HL-60 (cell line): ENCODE data around the gene FAM171A1.

ENCODE experiments used
- DNase-seq, 2 experiments: peaks; one replicate each; pipeline ENCODE4 v3.0.0-alpha.2; 2010 to 2020; ENCODE audit warnings: low read depth in 1 of 2, low spot score in 1 of 2
- H3K27ac ChIP-seq: fragments of 250-450 bp; sonication (Bioruptor Pico); replicated peaks from 2 replicates; pipeline ENCODE4 v1.5.1; 2020; ENCODE audit warnings: mild to moderate bottlenecking, moderate library complexity
- H3K27me3 ChIP-seq: fragments of 250-450 bp; sonication (Bioruptor Pico); 2 replicates; pipeline ENCODE4 v1.5.1; 2021; ENCODE audit warnings: mild to moderate bottlenecking, moderate library complexity; ENCODE audit not compliant: insufficient read depth, poor library complexity, severe bottlenecking
- H3K4me3 ChIP-seq: replicated peaks from 2 replicates; pipeline ENCODE4 v1.5.1; 2011; ENCODE audit warnings: mild to moderate bottlenecking, control low read depth, low read length; ENCODE audit not compliant: insufficient read depth
- GABPA ChIP-seq: IDR thresholded peaks from 2 replicates; pipeline ENCODE4 v1.6.1; 2012; ENCODE audit warnings: low read depth
- POLR2AphosphoS5 ChIP-seq: IDR thresholded peaks from 2 replicates; pipeline ENCODE4 v1.6.1; 2012; ENCODE audit warnings: low read depth
- SPI1 ChIP-seq: IDR thresholded peaks from 2 replicates; pipeline ENCODE4 v1.6.1; 2012; ENCODE audit warnings: low read depth, mild to moderate bottlenecking, borderline replicate concordance
- TF ChIP-seq, protein P1 (sequence below): IDR thresholded peaks from 2 replicates; pipeline ENCODE4 v1.6.1; 2012; ENCODE audit warnings: low read depth; ENCODE audit not compliant: insufficient replicate concordance
- TF ChIP-seq, protein P2 (sequence below): IDR thresholded peaks from one replicate; pipeline ENCODE4 v1.5.1; 2011; ENCODE audit warnings: low read length, control low read depth, inconsistent platforms; ENCODE audit not compliant: insufficient read depth

FAM171A1 gene

DNA sequence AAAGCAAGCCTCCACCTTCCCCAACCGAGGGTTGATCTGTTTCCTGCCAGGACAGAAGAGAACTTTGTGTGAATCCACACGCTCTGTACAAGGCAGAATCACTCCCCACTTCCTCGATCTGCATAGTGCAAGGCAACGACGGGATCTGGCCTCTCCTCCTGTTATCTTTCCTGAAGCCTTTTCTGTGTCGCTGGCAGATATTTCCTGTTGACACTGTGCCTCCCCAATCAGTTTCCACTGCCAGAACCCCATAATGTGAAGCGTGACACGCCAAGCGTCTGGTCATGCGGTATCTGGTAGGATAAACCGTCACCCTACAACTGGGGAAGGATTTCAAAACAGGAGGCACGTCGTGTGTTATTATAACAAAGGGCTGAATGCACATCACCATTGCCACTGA lies 57.2 kb downstream of the FAM171A1 start:
- no peak overlapping the region for H3K4me3 ChIP-seq
- TF ChIP-seq SPI1, result no peak
- TF ChIP-seq, protein P1, sequence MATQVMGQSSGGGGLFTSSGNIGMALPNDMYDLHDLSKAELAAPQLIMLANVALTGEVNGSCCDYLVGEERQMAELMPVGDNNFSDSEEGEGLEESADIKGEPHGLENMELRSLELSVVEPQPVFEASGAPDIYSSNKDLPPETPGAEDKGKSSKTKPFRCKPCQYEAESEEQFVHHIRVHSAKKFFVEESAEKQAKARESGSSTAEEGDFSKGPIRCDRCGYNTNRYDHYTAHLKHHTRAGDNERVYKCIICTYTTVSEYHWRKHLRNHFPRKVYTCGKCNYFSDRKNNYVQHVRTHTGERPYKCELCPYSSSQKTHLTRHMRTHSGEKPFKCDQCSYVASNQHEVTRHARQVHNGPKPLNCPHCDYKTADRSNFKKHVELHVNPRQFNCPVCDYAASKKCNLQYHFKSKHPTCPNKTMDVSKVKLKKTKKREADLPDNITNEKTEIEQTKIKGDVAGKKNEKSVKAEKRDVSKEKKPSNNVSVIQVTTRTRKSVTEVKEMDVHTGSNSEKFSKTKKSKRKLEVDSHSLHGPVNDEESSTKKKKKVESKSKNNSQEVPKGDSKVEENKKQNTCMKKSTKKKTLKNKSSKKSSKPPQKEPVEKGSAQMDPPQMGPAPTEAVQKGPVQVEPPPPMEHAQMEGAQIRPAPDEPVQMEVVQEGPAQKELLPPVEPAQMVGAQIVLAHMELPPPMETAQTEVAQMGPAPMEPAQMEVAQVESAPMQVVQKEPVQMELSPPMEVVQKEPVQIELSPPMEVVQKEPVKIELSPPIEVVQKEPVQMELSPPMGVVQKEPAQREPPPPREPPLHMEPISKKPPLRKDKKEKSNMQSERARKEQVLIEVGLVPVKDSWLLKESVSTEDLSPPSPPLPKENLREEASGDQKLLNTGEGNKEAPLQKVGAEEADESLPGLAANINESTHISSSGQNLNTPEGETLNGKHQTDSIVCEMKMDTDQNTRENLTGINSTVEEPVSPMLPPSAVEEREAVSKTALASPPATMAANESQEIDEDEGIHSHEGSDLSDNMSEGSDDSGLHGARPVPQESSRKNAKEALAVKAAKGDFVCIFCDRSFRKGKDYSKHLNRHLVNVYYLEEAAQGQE, result no peak
- TF ChIP-seq, protein P2, sequence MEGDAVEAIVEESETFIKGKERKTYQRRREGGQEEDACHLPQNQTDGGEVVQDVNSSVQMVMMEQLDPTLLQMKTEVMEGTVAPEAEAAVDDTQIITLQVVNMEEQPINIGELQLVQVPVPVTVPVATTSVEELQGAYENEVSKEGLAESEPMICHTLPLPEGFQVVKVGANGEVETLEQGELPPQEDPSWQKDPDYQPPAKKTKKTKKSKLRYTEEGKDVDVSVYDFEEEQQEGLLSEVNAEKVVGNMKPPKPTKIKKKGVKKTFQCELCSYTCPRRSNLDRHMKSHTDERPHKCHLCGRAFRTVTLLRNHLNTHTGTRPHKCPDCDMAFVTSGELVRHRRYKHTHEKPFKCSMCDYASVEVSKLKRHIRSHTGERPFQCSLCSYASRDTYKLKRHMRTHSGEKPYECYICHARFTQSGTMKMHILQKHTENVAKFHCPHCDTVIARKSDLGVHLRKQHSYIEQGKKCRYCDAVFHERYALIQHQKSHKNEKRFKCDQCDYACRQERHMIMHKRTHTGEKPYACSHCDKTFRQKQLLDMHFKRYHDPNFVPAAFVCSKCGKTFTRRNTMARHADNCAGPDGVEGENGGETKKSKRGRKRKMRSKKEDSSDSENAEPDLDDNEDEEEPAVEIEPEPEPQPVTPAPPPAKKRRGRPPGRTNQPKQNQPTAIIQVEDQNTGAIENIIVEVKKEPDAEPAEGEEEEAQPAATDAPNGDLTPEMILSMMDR, result no peak
- no peak for TF ChIP-seq POLR2AphosphoS5
- TF ChIP-seq GABPA, result no peak
- no peak overlapping the region for H3K27ac ChIP-seq
- DNase-seq, result no peak
- H3K27me3 ChIP-seq, result no peaks in the 10 kb centered on the region

DNA sequence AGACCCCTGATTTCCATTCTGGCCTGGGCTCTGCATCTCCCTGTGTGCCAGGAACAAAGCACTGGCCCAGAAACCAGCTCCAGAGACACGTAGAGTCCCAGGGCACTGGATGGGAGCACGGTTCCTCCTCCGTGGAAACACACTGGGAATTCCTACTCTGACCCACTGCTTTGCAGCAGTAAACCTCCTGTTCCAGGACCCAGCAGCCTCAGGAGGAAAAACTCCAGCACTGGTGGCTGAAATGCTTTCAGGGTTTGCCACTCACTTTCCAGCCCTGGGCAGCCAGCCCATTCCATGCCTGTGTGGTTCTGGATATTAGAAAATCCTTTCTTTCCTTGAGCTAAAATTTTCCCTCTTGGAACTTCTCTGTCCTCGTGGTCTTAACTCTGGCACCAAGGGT lies 58.0 kb downstream of the FAM171A1 start:
- H3K27ac ChIP-seq, result no peak overlapping the region
- DNase-seq, result no peak

DNA sequence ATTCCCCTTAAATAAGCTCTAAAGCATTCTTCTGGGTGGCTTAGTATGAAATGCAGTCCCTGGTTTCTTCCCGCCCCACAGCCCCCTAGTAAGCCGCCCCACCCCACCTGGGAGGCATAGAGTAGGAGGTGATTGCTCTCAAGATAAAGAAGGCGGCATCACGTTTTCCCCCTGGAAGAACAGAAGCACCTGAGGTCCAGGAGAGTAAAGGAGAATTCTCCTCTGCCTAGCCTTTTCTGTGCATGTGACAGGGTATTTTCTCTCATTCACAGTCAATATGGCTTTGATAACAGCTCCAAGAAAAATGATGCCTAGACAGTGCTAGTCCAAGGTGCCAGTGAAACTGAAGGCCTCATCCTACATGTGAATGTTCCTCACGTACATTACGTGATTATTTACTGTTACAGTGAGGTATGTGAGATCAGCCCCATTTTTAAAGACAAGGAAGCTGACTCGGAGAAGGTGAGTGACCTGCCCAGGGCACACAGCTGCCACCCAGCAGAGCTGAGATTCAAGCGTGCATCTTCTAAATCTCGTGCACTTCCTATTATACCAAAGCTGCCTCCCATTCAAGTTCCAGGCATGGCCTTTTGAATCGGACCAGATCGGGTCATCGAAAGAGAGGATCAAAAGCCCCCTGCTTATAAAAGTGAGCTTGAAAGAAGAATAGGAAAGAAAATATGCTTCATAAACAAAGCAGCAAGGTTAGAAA lies 59.4 kb downstream of the FAM171A1 start:
- no peak overlapping the region for H3K4me3 ChIP-seq
- no peaks in the 10 kb centered on the region for H3K27me3 ChIP-seq
- TF ChIP-seq POLR2AphosphoS5 (no peak), SPI1 (no peak), GABPA (no peak)
- TF ChIP-seq, protein P1, result no peak
- TF ChIP-seq, protein P2, result no peak
- no peak overlapping the region for H3K27ac ChIP-seq
- DNase-seq, result no peak

More for the DNA sequence above, 58.0 kb downstream of the FAM171A1 start:
- H3K27me3 ChIP-seq, result no peaks in the 10 kb centered on the region
- no peak overlapping the region for H3K4me3 ChIP-seq
- TF ChIP-seq SPI1 (no peak), GABPA (no peak)
- TF ChIP-seq, protein P1, result no peak
